ENCODE data around the gene PEPD.
"Not testable (repeated sequence)": the region's sequence is repeated elsewhere in the genome, so short reads cannot be mapped to it uniquely, and the experiment has no call there.

Gene PEPD

DNA sequence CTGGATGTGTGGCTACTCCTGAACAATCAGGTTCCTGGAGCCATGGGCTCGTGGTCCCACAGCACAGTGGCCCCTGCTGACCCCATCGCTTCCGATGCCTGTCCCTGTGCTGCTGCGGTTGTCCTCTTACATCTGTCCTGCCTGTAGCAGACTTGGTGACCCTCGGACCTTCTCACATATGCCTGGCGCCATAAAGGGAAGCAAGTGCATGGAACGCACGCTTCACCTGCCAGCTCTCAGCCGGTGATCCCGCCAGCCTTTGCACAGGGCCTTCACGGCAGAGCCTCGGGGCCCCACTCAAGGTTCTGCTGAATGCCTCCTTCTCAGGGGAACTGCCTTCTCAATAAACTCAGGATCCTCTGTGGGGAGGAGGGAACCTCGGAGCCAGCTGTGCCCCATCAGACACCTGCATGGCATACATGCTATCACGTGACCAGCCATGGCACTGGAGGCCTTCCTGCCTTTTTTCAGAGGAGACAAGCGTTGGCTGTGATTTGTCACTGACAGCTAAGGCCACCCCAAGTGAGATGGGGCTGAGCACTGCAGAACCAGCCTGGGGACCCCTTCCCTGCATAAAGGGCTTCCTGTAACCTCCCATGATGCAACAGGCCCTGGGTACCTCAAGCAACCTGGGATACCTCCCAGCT is 24.3 kb downstream of the PEPD start:
- DNase-seq (ENCODE audit: low read depth), result no peak

DNA sequence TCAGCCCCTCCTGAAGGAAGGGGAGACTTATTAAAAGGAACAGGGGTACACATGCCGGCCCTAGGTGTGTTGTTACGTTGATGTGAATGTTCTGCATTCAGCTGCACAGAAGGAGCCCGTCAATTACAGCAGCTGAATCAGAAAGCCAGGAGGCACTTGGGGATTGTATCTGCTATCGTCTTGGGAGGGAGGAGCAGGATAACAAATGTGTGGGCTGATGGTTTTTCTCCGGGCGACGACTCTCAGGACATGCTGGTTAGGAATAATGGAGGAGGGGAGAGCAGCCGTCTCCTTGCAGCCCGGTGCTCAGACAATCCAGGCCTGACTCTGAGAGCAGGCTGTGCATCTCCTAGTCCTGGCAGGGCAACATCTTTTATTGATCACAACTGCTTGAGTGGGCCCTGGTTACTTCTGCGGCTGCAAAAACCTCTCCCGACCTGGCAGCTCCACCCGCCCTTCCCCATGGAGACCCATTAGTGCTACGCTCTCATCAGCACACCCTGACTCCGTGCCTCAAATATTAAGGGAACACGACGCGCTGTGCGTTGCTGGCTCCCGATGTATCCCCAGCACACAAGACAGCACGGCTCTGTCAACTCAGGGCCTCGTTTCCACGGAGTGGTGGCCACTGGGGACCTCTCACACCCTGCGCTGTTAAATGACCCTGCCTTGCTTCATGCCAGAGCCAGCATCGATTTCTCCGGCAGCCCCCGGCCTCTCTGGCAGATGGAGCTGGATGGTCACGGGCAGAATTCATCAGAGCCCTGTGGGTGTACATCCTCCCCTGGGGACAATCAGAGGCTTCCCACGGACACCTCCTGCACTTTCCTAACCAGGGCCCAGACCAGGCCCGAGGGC is 25.3 kb downstream of the PEPD start:
- no peak for DNase-seq (ENCODE audit: low read depth)

DNA sequence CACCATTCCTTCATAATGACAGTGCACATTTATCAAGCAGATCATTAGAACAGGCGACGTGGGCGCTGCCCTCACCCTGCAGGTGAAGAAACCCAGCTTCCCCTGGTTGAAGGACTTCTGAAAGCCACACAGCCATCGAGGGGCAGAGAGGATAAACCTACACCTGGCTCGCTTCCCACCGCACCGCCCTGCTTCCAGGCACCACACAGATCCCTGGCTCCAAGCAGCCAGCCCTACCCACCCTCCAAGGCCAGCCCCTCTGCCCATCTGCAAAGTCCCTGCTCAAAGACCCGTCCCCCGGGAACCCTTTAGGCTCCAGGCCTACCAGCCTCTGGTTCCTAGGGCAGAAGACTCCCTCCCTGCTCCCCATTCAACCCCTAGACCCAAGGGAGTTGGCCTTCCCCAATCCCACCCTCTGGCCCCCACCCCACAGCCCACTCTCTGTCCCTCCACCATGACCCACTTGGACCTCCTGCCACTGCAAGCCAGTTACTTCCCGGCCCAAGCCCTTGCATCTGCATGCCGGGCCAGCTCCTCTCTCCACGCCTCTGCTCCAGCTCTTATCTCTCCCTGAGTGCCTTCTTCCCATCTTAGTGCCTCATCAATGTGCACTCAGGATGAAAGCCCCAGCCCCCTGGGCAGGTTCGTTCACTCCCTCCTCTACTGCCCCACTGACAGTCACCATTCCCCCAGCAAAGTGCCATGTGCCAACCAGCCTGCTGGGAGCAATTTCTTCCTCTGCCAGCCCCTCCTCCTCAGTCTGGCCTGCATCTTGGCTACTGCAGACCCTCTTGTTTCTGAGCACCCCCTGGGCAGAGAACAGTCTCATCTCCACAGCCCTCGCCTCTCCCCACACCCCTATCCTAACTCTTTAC is 28.0 kb downstream of the PEPD start:
- no peak for DNase-seq (ENCODE audit: low read depth)

GRCh38 chr19:33492951-33493350 is 28.6 kb downstream of the PEPD start:
- no peak for DNase-seq (ENCODE audit: low read depth)

DNA sequence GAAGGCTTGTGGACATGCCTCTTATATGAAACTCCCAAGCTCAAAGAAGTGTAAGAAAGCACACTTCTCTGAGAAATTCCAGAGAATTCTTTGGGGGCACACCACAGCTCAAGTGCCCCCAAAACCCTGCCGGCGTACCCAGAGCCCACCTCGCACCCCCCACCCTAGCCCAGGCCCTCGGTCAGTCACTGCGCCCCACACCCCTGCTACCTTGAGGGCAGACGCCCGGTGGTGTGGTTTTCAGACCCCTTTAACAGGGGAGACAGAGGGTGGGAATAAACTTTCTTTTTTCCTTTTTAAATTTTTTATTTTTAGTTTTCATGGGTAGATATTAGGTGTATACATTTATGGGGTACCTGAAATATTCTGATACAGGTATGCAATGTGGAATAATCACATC is 29.5 kb downstream of the PEPD start:
- DNase-seq (ENCODE audit: low read depth), result no peak

- not testable (repeated sequence) for DNase-seq (ENCODE audit: low read depth)
Observed at GRCh38 chr19:33490596-33490995, 31.0 kb downstream of the PEPD start.

DNA sequence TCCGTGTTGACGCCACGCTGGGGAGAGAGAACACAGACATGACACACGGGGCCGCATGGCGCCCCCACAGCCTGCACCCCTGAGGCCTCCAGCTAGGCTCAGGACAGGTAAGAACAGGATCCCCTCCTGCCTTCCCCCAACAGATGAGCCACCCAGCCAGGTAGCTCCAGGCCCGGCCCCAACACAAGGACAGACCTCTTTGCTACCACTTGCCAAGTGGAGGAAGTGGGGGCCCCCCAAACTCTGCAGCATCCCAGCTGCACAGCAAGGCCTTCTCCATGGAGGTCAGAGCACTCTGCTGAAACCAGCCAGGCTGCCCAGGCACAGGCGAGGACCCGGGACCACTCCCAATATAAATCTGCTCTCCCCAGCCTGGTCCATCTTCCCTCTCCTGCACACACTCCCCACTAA is 31.5 kb downstream of the PEPD start:
- DNase-seq (ENCODE audit: low read depth), result no peak

DNA sequence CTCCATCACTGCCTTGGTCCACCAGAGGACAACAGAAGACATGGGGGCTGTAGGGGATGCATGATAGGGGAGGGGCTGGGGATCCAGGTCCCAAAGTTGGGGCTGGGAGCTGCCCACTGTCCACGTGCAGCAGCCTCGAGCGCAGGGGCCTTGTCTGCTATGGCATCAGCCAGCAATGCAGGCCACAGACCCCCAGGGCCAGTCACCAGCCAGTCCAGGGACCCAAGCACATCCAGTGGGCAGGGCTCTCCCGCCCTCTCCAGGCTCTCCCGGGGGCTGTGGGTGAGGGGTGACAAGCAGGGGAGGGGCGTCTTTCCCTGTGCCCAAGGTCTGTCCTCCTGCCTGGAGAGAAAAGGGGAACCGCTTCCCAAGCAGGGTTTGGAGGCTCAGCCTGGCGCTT is 32.8 kb downstream of the PEPD start:
- DNase-seq (ENCODE audit: low read depth), result no peak

GRCh38 chr19:33487901-33488800 is 33.4 kb downstream of the PEPD start:
- no peak for DNase-seq (ENCODE audit: low read depth)

DNA sequence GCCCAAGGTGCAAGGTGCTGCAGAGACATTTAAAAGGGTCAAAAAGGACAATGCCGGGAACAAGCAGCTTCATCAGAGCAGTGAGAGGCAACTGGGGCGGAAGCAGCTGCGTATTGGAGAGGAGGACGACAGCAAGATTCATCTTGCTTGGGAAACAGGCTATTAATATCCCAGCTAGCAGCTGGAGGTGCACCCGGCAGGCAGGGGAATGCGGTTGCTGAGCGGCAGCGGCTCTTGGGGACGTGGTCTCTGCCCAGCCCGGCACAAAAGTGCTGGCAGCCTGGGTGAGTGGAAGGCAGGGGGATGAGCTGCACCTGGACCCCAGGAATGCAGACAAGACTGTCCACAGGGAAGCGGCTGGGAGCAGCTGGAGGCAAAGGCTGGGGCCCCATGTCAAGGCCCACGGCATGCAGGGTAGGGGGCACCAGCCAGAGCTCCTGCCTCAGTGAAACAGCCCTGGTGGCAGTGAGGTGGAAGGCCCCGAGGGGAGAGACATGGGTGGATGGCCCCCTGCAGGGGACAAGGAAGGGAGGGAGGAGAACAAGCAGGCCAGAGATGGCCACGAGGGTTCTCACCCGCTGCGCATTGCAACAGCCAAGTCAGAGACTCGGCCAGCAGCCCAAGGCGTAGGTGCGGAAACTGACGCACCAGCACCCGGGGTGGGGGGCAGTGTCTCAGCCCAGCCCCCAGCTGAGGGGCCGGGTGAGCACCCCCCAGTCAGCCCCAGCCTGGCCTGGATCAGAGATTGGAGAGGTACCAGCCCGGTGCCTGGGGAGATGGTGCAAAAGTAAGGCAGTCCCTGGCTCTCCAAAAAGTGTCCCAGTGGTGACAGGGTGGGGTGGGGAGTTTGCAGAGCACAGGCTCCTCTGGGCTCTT is 34.4 kb downstream of the PEPD start:
- DNase-seq (ENCODE audit: low read depth), result no peak

DNA sequence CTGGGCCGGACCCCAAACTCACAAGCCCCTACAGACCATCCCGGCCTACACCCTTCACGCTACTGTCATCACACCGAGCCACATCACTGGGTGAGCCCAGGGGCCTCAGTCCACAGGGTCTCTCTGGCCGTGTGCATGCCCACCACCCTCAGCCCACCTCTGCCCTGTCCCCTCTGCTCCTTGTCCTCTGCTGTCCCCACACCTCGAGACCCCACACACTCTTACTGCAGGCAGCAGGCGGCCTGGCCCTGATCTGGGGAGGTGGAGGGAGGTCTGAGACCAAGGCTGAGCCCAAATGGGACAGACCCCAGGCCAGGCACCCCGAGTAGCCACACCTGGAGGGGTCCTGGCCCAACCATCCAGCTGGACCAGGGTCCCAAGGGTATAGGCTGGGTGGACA is 35.2 kb downstream of the PEPD start:
- no peak for DNase-seq (ENCODE audit: low read depth)

- no peak for DNase-seq (ENCODE audit: low read depth)
Observed at GRCh38 chr19:33484226-33484774, 37.3 kb downstream of the PEPD start.

- no peak for DNase-seq (ENCODE audit: low read depth)
Observed at GRCh38 chr19:33482476-33482875, 39.1 kb downstream of the PEPD start.

DNA sequence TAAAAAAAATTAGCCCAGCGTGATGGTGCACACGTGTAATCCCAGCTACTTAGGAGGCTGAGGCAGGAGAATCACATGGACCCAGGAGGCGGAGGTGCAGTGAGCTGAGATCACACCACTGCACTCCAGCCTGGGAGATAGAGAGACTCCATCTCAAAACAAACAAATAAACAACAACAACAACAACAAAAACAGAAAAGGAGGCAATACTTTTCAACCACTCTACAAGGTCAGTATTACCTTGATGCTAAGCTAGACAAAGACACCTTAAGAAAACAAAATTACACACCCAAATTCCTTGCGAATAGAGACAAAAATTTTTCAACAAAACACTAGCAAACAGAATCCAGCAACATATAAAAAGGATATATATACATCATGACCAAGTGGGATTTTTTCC is 39.7 kb downstream of the PEPD start:
- no peak for DNase-seq (ENCODE audit: low read depth)

DNA sequence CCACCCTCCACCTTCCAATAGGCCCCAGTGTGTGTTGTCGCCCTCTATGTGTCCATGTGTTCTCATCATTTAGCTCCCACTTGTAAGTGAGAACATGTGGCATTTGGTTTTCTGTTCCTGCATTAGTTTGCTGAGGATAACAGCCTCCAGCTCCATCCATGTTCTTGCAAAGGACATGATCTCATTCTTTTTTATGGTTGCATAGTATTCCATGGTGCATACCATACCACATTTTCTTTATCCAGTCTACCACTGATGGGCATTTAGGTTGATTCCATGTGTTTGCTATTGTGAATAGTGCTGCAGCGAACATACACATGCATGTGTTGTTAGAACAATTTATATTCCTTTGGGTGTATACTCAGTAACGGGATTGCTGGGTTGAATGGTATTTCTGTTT is 42.0 kb downstream of the PEPD start:
- DNase-seq (ENCODE audit: low read depth), result not testable (repeated sequence)

DNA sequence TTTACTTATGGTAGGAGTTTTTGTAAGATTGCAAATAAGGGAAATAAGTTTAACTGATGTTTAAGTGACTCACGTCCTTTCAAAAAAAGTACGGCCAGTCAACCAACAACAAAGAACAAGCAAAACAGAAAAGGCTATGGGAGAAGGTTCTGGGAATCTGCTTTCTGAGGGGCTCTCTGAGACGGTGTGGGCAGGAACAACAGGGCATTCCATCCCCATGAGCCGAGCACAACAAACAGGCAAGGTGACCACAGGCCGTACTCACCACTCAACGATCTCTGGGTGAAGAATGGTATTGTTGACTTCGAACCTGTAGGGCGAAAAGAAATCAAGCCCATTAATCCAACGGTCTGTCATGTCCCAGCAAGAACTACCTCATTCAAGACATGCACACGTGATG is 43.8 kb downstream of the PEPD start:
- DNase-seq (ENCODE audit: low read depth), result no peak

- DNase-seq (ENCODE audit: low read depth), result no peak
Observed at GRCh38 chr19:33476151-33476707, 45.4 kb downstream of the PEPD start.

DNA sequence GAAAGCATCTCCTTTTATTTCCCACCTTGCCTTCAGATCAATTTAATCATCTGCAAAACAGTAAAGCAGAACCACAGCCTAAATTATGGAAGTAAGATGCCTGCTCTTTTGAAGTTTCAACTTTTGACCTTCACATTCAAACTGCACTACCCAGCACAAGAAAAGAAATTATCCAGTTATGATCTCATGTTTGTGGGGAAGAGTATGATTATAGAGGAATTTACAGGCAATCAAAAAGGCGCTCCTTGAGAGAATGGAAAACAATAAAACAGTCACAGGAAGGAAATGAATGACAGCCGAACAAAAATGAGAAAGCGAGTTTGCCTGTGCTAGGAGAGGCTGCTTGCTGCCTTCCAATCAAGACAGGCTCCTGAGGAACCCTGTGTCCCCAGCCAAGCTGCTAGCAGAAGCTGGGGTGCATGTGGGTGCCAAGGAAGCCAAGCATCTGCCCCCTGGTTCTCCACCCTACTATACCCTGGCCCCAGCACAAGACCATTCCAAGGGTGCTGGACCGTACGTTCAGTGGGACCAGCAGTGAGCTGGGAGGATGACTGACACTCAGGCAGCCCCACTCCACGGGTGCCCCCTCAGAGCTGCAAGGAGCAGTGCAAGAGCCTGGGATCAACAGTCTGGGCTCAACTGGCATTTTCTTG is 47.8 kb downstream of the PEPD start:
- DNase-seq (ENCODE audit: low read depth), result no peak
